NK-92 treated with Interleukin-12 subunit alpha and Interleukin-12 subunit beta, amount 100 ng/mL, for 24 hours (cell line): ENCODE measurements around the gene NEUROG2.
"Not testable (repeated sequence)": the region's sequence is repeated elsewhere in the genome, so short reads cannot be mapped to it uniquely, and the experiment has no call there.

ENCODE experiments used
- DNase-seq: peaks from one replicate; lab custom pipeline; 2025; lab: John Stamatoyannopoulos, UW

NEUROG2 gene

GRCh38 chr4:112516066-112516470 is at the start of gene NEUROG2:
Gene NEUROG2 (minus strand): TSS chr4:112516180. CDS start chr4:112515475, 705 bp downstream.
- no peak for DNase-seq

- DNase-seq, result no peak
Measured at GRCh38 chr4:112564706-112565270, 48.8 kb upstream of the NEUROG2 start.

- no peak for DNase-seq
Measured at GRCh38 chr4:112563431-112564200, 47.6 kb upstream of the NEUROG2 start.

GRCh38 chr4:112562254-112562879 is 46.4 kb upstream of the NEUROG2 start:
- DNase-seq, result no peak

GRCh38 chr4:112560084-112560483 is 44.1 kb upstream of the NEUROG2 start:
- no peak for DNase-seq

GRCh38 chr4:112559053-112559452 is 43.1 kb upstream of the NEUROG2 start:
- DNase-seq, result no peak

- DNase-seq, result no peak
Measured at GRCh38 chr4:112557676-112558411, 41.9 kb upstream of the NEUROG2 start.

GRCh38 chr4:112554271-112554670 is 38.3 kb upstream of the NEUROG2 start:
- DNase-seq, result not testable (repeated sequence)

- DNase-seq, result no peak
Measured at GRCh38 chr4:112552668-112553067, 36.7 kb upstream of the NEUROG2 start.

- no peak for DNase-seq
Measured at GRCh38 chr4:112550728-112551127, 34.7 kb upstream of the NEUROG2 start.

GRCh38 chr4:112546476-112546875 is 30.5 kb upstream of the NEUROG2 start:
- no peak for DNase-seq

- DNase-seq, result no peak
Measured at GRCh38 chr4:112545346-112545745, 29.4 kb upstream of the NEUROG2 start.

- DNase-seq, result no peak
Measured at GRCh38 chr4:112540695-112541094, 24.7 kb upstream of the NEUROG2 start.

GRCh38 chr4:112536123-112536522 is 20.1 kb upstream of the NEUROG2 start:
- no peak for DNase-seq

GRCh38 chr4:112532267-112532666 is 16.3 kb upstream of the NEUROG2 start:
- no peak for DNase-seq

- no peak for DNase-seq
Measured at GRCh38 chr4:112531146-112531545, 15.2 kb upstream of the NEUROG2 start.

GRCh38 chr4:112526061-112526460 is 10.1 kb upstream of the NEUROG2 start:
- no peak for DNase-seq

GRCh38 chr4:112523764-112524505 is 8.0 kb upstream of the NEUROG2 start:
- no peak for DNase-seq

- DNase-seq, result no peak
Measured at GRCh38 chr4:112523008-112523721, 7.2 kb upstream of the NEUROG2 start.

- not testable (repeated sequence) for DNase-seq
Measured at GRCh38 chr4:112522431-112522830, 6.5 kb upstream of the NEUROG2 start.
